GM21576 (cell line): ENCODE results near the gene ZNF205.

Experiments
- ATAC-seq: cut with Tn5 transposase; IDR thresholded peaks from one replicate; pipeline ENCODE4 v1.9.1; 2021; ENCODE audit warnings: mild to moderate bottlenecking, moderate library complexity; ENCODE audit not compliant: unreplicated experiment

Gene ZNF205

DNA sequence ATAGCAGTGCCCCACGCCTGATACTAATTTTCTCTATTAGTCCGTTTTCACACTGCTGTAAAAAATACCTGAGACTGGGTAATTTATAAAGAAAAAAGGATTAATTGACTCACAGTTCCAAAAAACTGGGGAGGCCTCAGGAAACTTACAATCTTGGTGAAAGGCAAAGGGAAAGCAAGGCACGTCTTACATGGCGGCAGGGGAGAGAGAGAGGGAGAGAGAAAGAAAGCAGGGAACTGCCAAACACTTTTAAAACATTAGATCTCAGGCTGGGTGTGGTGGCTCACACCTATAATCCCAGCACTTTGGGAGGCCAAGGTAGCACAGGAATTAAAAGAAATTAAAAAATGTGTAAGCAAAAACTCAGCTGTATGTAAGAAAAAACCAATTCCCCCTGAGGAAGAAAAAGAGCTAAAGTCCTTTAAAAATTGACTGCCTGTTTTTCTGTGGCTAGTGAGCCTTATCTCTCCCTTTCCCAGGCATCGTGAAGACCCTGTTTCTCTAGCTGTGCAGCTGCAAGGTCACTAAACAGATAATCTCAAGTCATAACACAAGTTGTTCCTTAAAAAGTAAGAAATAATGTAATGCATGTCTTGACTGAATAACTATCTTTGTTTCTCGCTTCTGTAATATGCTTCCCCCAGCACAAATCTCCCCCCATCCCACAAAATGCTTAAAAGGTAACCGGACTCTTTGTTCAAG, 27.3 kb upstream of the ZNF205 start:
- ATAC-seq: no peak

DNA sequence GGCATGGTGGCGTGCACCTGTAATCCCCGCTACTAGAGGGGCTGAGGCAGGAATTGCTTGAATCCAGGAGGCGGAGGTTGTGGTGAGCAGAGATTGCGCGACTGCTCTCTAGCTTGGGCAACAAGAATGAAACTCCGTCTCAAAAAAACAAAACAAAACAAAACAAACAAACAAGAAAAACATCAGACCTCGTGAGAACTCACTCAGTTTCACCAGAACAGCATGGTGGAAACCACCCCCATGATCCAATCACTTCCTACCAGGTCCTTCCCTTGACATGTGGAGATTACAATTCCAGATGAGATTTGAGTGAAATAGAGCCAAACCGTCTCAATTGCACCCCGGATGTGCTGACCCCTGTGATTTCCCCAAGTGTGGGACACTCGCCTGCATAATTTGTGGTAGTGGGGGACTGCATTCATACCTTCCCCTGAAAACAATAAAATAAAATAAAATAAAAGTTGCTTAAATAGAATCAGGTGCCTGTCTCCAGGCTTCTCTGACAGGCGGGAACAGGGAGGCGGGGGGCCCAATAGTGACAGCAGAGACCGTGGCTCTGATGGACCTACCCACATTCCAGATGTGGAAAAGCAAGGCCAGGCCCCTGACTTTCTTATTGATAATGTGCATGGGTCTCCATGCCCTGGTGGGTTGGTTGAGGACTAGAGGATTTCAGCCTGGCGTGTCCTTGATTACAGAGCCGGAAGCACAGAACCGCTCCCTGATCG, 26.4 kb upstream of the ZNF205 start:
- no peak for ATAC-seq

DNA sequence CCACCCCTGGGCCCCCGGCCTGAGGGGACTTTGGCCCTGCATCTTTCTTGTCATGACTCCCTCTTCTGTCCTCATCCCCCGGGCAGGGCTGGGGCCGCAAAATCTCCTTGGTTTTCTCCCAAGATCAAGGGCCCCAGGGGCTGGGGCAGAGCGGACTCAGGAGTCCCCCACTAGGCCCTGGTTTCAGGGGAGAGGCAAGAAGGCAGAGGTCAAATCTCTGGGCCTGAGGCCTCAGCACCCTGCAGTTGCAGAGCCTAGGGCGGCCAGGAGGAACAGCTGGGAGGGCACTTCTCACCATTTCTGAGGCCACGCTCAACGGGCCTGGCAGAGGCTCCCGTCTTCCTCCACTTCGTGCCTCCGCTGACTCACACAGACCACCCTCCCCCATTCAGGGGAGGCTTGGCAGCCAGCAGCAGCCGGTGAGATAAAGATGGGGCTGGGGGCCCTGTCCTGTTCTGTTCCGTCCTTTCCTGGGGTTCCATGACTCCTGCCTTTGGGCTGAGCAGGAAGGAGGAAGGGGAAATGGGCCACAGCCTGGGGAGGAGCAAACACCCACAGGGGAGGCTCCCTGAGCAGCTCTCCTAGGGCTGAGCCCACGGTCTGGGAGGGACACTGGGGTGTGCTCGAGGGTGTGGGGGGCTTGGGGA, 25.7 kb upstream of the ZNF205 start:
- ATAC-seq: no peak

DNA sequence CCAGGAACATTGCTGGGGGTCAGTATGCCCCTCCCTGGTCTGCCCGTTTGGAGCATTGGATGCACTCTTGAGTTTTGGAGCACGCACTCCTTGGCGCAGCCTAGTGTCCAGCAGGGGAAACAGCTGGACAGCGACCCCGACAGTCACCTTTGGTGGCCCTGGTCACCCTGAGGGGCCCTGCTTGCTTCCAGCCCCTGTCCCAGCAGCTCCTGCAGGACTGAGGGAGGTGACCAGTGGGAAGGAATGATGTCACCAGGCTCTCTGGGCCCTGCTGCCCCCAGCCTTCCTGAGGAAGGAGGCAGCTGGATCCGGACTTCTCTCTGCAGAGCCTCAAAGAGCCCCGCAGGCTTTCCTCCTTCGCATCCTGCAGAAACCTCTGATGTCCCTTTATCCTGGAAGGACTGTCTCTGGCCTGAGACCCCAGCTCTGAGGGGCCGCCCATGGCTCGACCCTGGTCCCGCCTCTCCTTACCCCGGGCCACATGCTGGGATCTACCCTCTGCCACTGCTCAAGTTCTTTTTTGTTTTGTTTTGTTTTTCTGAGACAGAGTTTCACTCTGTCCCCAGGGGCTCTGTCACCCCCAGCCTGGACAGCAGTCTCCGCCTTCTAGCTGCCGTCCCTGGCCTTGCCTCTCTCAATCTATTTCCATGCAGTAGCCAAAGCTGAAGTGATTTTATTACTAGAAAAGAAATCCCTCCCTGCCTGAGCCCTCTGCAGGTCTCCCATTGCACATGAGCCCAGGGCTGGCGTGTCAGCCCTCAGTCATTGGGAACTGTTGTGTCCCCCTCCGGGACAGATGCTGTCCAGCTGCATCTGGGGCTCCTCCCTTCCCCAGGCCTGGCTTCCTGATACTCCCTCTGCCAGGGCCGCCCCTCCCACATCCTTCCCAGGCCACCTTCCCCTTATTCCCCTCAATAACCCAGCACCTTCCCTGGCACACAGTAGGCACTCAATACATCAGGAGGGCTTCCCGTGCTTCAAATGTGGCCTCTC, 24.8 kb upstream of the ZNF205 start:
- no peak for ATAC-seq

DNA sequence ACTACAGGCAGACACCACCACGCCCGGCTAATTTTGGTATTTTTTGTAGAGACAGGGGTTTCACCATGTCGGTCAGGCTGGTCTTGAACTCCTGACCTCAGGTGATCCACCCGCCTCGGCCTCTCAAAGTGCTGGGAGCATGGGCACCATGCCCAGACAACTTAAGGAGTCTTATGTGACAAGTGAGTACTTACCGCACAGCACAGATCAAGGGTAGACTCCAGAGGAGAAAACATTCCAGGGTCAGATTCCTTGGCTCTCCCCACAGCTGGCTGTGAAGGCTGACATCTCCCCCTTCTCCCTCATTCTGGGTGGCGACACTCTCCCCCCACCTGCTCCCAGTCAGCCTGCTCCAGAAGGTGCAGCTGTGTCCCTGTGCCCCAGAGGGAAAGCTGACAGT, 23.9 kb upstream of the ZNF205 start:
- no peak for ATAC-seq

DNA sequence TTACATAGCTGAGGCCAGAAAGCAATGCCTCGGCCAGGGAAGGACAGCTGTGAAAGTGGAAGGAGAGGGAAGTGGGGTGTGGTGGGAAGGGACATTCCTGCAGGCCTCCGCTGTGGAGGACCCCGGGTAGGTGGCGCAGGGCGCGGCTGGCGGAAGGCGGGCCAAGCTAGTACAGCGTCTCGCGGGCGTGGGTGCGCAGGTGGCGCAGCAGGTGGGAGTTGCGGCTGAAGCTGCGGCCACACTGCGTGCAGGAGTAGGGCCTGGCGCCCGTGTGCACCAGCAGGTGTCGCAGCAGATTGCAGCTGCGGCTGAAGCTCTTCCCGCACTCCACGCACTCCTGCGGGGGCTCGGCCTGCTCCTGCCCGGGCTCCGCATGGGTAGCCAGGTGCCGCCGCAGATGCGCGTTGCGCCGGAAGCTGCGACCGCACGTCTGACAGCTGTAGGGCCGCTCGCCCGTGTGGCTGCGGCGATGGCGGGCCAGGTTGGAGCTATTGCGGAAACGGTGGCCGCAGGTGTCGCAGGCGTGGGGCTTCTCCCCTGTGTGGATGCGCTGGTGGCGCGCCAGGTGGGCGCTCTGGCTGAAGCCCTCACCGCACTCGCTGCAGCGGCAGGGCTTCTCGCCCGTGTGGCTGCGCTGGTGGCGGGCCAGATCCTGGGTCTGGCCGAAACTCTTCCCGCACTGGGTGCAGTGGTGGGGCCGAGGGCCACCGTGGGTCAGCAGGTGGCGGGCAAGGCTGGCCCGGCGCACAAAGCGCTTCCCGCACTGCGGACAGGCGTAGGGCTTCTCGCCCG, 23.3 kb upstream of the ZNF205 start:
- no peak for ATAC-seq

DNA sequence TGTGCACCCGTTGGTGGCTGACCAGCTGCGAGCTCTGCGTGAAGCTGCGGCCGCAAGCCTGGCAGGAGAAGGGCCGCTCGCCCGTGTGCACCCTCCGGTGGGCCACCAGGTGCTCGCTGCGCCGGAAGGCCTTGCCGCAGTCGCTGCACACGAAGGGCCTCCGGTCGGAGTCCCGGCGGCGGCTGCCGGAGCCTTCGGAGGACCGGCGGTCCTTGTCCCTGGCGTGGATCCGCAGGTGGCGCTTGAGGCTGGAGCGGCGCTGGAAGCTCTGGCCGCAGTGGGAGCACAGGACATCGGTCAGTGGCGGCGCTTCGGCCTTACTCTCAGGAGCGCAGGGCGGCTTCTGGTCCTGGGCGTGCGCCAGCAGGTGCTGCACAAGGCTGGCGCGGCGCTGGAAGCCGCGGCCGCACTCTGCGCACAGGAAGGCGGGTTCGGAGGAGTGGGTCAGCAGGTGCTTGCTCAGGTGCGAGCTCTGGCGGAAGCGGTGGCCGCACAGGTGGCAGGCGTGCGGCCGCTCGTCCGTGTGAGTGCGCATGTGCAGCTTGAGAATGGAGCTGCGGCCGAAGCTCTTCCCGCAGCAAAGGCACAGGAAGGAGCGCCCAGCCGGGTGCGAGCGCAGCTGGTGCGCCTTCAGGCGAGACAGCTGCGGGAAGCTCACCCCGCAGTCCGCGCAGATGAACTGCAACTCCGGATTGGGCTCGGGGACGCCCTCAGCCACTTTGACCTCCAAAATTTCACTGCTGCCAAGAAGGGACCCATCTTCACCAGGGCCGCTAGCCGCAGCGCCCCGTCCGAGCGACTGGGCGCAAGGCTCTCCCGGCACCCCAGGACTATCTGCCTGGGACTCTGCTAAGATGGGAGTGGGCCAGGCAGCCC, 22.4 kb upstream of the ZNF205 start:
- ATAC-seq: no peak

DNA sequence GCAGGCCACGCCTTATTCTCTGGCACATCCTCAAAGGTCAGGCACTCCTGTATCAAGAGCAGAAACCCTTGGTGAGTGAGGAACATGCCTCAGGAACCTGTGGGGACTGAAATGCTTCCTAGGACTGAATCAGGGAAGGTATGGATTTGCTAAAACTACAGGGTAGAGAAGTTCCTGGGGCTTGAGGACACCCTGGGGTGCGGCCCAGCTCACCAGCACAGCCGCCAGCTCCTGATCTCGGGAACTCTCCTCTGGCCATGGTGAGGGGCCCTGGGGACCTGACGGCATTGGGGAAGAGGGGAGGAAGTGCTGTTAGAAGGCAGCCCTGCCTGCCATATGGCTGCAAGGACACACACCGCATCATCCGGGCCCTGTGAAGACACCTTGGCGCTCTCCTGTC, 20.8 kb upstream of the ZNF205 start:
- no peak for ATAC-seq

DNA sequence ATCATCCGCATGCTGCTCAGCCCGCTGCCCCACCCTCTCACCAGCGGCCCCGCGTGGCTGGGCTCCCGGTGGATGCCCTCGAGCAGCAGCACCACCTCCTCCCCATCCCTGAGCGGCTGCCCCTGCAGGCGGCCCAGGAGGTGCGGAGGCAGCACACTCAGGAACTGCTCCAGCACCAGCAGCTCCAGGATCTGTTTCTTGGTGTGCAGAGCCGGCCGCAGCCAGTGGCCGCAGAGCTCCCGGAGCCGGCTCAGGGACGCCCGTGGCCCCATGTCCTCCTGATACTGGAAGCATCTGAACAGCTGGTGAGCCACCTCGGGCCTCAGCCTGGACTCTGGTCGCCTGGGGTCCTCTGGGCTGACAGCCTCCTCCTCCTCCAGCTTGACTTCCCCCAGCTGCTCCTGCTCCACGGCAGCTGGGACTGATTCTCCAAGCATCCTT, 19.9 kb upstream of the ZNF205 start:
- no peak for ATAC-seq

DNA sequence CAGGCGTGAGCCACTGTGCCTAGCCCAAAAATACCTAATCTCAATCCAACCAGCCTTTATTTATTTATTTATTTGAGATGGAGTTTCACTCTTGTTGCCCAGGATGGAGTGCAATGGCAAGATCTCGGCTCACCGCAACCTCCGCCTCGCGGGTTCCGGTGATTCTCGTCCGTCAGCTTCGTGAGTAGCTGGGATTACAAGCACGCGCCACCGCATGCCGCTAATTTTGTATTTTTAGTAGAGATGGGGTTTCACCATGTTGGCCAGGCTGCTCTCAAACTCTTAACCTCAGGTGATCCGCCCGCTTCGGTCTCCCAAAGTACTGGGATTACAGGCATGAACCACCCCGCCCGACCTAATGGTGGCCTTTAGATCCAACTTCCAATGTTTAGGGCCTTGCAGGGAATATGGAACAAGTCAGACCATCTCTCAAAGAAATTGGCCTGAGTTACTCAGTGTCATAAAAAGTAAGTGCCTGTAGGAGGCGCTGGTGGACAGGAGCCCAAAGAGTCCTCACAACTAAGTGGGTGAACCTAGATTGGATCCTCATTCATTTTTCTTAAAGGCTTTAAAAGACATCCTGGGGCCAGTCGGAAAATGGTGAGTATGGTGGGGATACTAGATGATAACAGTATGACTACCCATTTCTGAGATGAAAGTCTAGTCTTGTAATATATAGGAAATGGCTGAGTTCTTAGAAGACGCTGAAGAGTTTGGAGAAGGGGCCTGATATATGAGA, 17.9 kb upstream of the ZNF205 start:
- no peak for ATAC-seq

DNA sequence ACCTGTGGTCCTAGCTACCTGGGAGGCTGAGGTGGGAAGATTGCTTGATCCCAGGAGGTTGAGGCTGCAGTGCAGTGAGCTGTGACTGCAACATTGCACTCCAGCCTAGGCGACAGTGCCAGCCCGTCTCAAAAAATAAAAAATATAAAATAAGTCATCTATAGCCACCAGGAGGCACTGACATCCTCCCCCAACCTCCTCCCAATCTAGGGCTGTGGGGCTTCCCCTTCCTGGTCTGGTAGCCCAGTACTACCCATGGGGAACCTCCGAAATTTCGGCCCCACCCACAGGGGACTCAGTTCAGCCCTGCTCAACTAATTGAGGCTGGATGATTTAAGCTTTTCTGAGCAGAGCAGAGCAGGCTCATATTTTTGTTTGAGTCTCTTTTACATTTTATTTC, 16.5 kb upstream of the ZNF205 start:
- ATAC-seq: peak; percentile 69

DNA sequence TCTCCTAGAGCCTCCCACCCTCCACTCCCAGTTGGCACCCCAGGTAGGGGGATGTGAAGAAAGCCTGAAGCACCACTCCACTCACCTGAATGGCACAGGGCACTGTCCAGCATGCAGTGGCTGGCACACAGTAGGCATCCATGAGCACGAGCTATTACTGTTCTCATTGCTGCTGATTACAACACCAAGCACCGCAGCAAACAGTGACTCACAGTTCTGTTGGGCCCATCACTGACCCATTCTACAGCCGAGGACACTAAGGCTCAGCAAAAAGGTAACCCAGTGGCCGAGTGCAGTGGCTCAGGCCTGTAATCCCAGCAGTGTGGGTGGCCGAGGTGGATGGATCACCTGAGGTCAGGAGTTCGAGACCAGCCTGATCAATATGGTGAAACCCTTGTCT, 16.0 kb upstream of the ZNF205 start:
- no peak for ATAC-seq

DNA sequence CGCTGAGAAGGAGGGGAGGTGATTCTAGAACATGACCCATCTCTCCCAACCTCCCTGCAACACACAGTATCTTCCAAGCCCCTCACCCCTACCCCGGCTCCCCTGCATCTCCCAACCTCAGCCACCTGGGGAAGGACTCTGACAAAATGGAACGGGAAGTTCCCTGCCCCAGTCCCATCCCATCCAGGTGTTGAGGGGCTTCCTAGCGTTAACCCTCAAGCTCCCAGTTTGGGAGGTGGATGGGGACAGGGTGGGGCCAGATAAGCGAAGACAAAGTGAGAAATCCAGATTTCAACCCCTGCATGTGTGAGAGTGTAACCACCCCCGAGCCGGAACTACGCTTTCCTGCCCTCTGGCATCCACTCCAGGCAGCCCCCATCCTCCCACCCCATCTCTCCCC, 15.1 kb upstream of the ZNF205 start:
- ATAC-seq: no peak

DNA sequence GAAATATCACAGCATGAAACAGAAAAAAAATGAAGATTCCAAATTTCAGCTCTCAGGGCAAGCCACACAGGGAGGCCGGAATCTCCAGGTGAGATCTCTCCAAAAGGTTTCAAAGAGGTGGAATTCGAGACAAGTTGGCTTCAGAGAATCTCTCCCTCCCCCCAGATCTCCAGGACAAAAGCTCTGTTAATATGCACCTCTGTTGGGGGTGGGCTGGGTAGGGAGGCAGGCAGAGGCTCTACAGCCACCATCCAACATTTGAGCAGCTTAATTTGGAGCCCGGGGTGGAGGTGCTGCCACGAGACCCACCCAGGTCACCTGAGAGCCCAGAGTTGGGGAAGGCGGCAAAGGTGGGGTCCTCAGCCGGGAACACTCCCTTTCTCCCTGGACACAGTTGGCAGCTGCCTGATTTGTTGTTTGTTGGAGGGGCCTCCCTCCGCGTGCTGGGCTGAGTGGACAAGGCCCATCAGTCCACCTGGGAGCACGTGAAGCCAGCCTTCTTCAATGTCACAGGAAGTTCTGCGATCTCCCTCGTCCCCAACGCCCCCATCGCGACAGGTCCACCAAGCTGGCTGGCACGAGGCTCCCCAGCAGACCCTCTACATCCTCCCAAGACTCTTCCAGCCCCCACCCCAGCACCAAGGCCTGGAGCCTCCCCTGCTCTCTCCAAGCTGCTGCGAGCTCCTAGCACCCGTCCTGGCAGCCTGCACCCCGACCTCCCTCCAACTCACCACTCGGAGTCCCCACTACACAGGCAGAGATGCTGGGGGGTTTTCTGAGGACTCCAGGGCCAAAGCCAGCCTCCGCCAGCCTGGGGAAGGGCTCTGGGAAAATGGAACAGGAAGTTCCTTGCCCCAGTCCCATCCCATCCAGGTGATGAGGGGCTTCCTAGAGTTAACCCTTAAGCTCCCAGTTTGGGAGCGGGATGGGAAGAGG, 13.7 kb upstream of the ZNF205 start, which contains the start of gene ZSCAN10:
Gene ZSCAN10 (minus strand): TSS at position 836 of the 936 bp plus-strand sequence. CDS start 6,357 bp downstream, outside the sequence.
- no peak for ATAC-seq

DNA sequence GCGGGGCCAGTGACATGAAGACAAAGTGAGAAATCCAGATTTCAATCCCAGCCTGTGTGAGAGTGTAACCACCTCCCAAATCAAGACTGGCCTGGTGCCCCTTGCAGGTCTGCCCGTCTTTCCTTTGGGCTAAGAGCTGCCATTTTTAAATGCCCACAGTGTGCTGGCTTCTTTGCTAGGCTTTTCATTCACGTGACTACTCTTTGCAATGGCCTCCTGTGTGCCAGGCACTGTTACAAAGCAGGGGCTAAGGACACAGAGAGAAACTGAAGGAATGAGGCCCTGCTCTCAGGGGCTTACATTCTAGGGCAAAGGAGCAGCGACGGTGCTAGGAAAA, 13.0 kb upstream of the ZNF205 start:
- ATAC-seq: no peak

DNA sequence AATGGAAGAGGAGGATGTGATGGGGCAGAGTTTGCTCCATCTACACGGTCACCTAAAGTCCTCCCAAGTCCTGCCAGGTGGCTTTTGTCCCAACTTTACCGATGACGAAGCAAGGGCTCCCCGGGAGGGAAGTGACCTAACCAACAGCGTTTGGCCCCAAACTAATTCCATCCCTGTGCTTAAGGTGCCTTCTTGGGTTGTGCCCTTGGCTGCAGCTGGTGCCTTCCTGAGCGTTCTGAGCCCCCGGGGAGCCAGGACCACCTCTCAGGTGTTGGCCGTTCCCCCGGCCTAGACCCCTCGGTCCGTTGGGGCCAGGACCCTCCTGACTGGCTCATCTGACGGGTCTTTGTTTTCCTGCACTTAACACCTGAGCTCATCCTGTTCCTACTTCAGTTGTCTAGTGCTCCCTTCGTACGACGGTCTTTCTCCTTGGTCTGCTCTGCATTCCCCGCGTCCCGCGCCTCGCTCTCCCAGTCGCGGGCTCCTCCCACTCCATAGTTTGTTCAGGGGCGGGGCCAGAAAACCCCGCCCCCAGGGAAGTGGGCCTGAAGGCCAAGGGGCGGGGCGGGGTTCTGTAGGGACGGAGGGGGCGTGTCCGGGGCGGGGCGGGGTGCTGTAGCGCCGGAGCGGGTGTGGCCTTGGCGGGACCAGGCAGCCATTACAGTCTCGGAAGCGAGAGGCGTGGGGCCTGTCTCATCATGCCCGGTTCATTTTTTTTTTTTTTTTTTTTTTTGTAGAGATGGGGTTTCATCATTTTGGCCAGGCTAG, 12.5 kb upstream of the ZNF205 start:
- no peak for ATAC-seq
